ENCODE measurements around the gene AIM2.

GRCh38 chr1:159076438-159077119, at the start of gene AIM2:
- TF ChIP-seq POLR2A (IDR thresholded peaks at IDR 0.05), result peak in 1 of 4 donors; percentile 53
- TF ChIP-seq CTCF (IDR thresholded peaks at IDR 0.05), result no peak
